Measurements from ENCODE around the gene SRCAP. TPM values are rescaled to one million over a fixed set of nuclear protein-coding genes. Genes with fewer than 3 reads are reported as not detected.

The SRCAP gene
- total RNA-seq, 1 experiment from 2014 or later: 116 TPM

GRCh38 chr16:30668393-30668792 lies 30.6 kb upstream of the SRCAP start:
- H3K9me3 ChIP-seq (ENCODE audit: insufficient read depth, low read depth): no peaks in the 10 kb centered on the region
- H4K20me1 ChIP-seq (ENCODE audit: insufficient read depth): peaks cover 22% of the 10 kb centered on the region
- peaks cover 8% of the 10 kb centered on the region; the same call in 1 of the 2 replicates for H3F3A ChIP-seq (ENCODE audit: insufficient read depth, low read depth)
- no peak overlapping the region for H2AFZ ChIP-seq
- BruUV-seq (replicated peaks): no TSS peak
- peaks cover 21% of the 10 kb centered on the region for H3K36me3 ChIP-seq (ENCODE audit: low read depth)
- intact Hi-C loops (cut with micrococcal nuclease; ENCODE audit: unreplicated experiment): no loop called here
- CTCF ChIA-PET: interaction anchor here (0.6 kb wide), 1 partner anchor 49 kb away, joined by 3 read pairs; no protein-coding TSS in a partner anchor
- H3K27me3 ChIP-seq (ENCODE audit: insufficient read depth, low read depth): no peaks in the 10 kb centered on the region
- H3K79me2 ChIP-seq (ENCODE audit: low read depth): peaks cover 5% of the 10 kb centered on the region
- no peak overlapping the region for H3K4me2 ChIP-seq
- TF ChIP-seq CTCF (conservative IDR thresholded peaks at IDR 0.05) (no peak), EZH2 (IDR thresholded peaks at IDR 0.05; ENCODE audit: low read depth) (no peak)
- no peaks in the 10 kb centered on the region for H3K4me1 ChIP-seq (replicated peaks; ENCODE audit: insufficient read depth)
- no peak overlapping the region for H3K27ac ChIP-seq
- POLR2A ChIA-PET (ENCODE audit: unreplicated experiment): no interaction called here
- DNase-seq: no peak
- no peak overlapping the region for H3K4me3 ChIP-seq
- H3K9me2 ChIP-seq (ENCODE audit: insufficient read depth): no peaks in the 10 kb centered on the region

- Histone ChIP-seq H3K4me2 (no peak overlapping the region), H2AFZ (no peak overlapping the region), H3K4me3 (no peak overlapping the region), H3K9me2 (ENCODE audit: insufficient read depth) (no peaks in the 10 kb centered on the region), H3K27me3 (ENCODE audit: insufficient read depth, low read depth) (no peaks in the 10 kb centered on the region), H3K9me3 (ENCODE audit: insufficient read depth, low read depth) (no peaks in the 10 kb centered on the region), H3K27ac (no peak overlapping the region), H3K79me2 (ENCODE audit: low read depth) (no peaks in the 10 kb centered on the region), H3K36me3 (ENCODE audit: low read depth) (peaks cover 16% of the 10 kb centered on the region), H3K4me1 (replicated peaks; ENCODE audit: insufficient read depth) (no peaks in the 10 kb centered on the region), H3F3A (ENCODE audit: insufficient read depth, low read depth) (peaks cover 8% of the 10 kb centered on the region; the same call in 1 of the 2 replicates), H4K20me1 (ENCODE audit: insufficient read depth) (peaks cover 16% of the 10 kb centered on the region; the same call in 1 of the 2 replicates)
- ChIA-PET CTCF (no interaction called here), POLR2A (ENCODE audit: unreplicated experiment) (no interaction called here)
- intact Hi-C loops (cut with micrococcal nuclease; ENCODE audit: unreplicated experiment): no loop called here
- DNase-seq: no peak
- BruUV-seq (replicated peaks): no TSS peak
- TF ChIP-seq CTCF (conservative IDR thresholded peaks at IDR 0.05): no peak
- TF ChIP-seq EZH2 (IDR thresholded peaks at IDR 0.05; ENCODE audit: low read depth): no peak
Observed at GRCh38 chr16:30669026-30669902, 29.7 kb upstream of the SRCAP start.

- Histone ChIP-seq H3K27ac (no peak overlapping the region), H3K79me2 (ENCODE audit: low read depth) (no peaks in the 10 kb centered on the region), H3F3A (ENCODE audit: insufficient read depth, low read depth) (peaks cover 8% of the 10 kb centered on the region; the same call in 1 of the 2 replicates), H3K4me1 (replicated peaks; ENCODE audit: insufficient read depth) (no peaks in the 10 kb centered on the region), H3K36me3 (ENCODE audit: low read depth) (peaks cover 16% of the 10 kb centered on the region), H3K9me2 (ENCODE audit: insufficient read depth) (no peaks in the 10 kb centered on the region), H3K4me3 (no peak overlapping the region), H4K20me1 (ENCODE audit: insufficient read depth) (peaks cover 10% of the 10 kb centered on the region; the same call in 1 of the 2 replicates), H3K27me3 (ENCODE audit: insufficient read depth, low read depth) (no peaks in the 10 kb centered on the region), H3K4me2 (no peak overlapping the region), H2AFZ (no peak overlapping the region), H3K9me3 (ENCODE audit: insufficient read depth, low read depth) (no peaks in the 10 kb centered on the region)
- DNase-seq: no peak
- ChIA-PET POLR2A (ENCODE audit: unreplicated experiment) (no interaction called here), CTCF (no interaction called here)
- intact Hi-C loops (cut with micrococcal nuclease; ENCODE audit: unreplicated experiment): no loop called here
- TF ChIP-seq CTCF (conservative IDR thresholded peaks at IDR 0.05) (no peak), EZH2 (IDR thresholded peaks at IDR 0.05; ENCODE audit: low read depth) (no peak)
- BruUV-seq (replicated peaks): no TSS peak
Observed at GRCh38 chr16:30669903-30670824, 28.8 kb upstream of the SRCAP start.

Data from PC-9 (cell line).